Gastroesophageal sphincter (tissue), 4 donors: ENCODE data around the gene AKAP17A. TPM values are rescaled to one million over a fixed set of nuclear protein-coding genes. Genes with fewer than 3 reads are reported as not detected.

Experiments used
- ATAC-seq: fragments of 150-250 bp; one replicate; pipeline ENCODE4 v1.9.1; 2016; ENCODE audit warnings: mild to moderate bottlenecking, moderate library complexity
- H3K27ac ChIP-seq, 4 donors: fragments of 200-600 bp; sonication (generic) in 3 of 4; 1 replicate in 3 of 4; 2 replicates in 1 of 4; pipeline ENCODE4 v1.5.1; 2016 to 2019
- H3K27me3 ChIP-seq: fragments of 200-600 bp; sonication (generic); one replicate; pipeline ENCODE4 v1.5.1; 2019
- H3K36me3 ChIP-seq, 2 donors: fragments of 200-600 bp; sonication (generic); one replicate each; pipeline ENCODE4 v1.5.1; 2019; ENCODE audit warnings: control low read depth in 1 of 2
- H3K4me1 ChIP-seq, 3 donors: fragments of 200-600 bp; sonication (generic); 1 replicate in 2 of 3; 2 replicates in 1 of 3; pipeline ENCODE4 v1.5.1; 2016 to 2019; ENCODE audit warnings: control low read depth in 2 of 3
- H3K4me3 ChIP-seq, 2 donors: fragments of 200-600 bp; sonication (generic); one replicate each; pipeline ENCODE4 v1.5.1; 2019; ENCODE audit warnings: mild to moderate bottlenecking in 1 of 2, moderate library complexity in 1 of 2
- H3K9me3 ChIP-seq, 3 donors: fragments of 200-600 bp; sonication (generic); one replicate each; pipeline ENCODE4 v1.5.1; 2017 to 2019; ENCODE audit warnings: control low read depth in 2 of 3
- EP300 ChIP-seq: sonication (generic); formaldehyde crosslinking; IDR thresholded peaks from one replicate; pipeline ENCODE4 v1.6.1; 2017; ENCODE audit warnings: antibody characterized with exemption, mild to moderate bottlenecking
- POLR2A ChIP-seq, 2 donors: fragments of 450-650 bp; IDR thresholded peaks; one replicate each; pipeline ENCODE4 v1.6.1; 2017; ENCODE audit warnings: antibody characterized with exemption in 2 of 2, mild to moderate bottlenecking in 2 of 2, moderate library complexity in 1 of 2
- POLR2AphosphoS5 ChIP-seq: sonication (generic); formaldehyde crosslinking; IDR thresholded peaks from one replicate; pipeline ENCODE4 v1.6.1; 2017; ENCODE audit warnings: antibody characterized with exemption
- WGBS, 2 donors: methylation state at CpG; one replicate each; pipeline ENCODE4 v1.1.5; 2018; ENCODE audit warnings: low coverage in 1 of 2; 5-methylcytosine and 5-hydroxymethylcytosine counted together
- total RNA-seq, 4 donors: library from RNA; depleted of rRNA; stranded (reverse); fragments of >200 nt; gene quantifications; one replicate each; pipeline ENCODE4 v1.1.0, GENCODE V29; 2016
- TF ChIP-seq, protein P1 (sequence below), 4 experiments: fragments of 200-600 bp in 2 of 4; fragments of 450-650 bp in 2 of 4; sonication (generic) in 1 of 4; IDR thresholded peaks; one replicate each; pipeline ENCODE4 v1.5.1; 2017 to 2019; ENCODE audit warnings: antibody characterized with exemption in 4 of 4, mild to moderate bottlenecking in 2 of 4, moderate library complexity in 2 of 4

AKAP17A gene
- total RNA-seq, 4 donors from 2014 or later = 18.1 to 40.8 (median 29.6) TPM

- no peaks in the 10 kb centered on the region for H3K9me3 ChIP-seq
- peaks cover 0 to 3% (median 0%) of the 10 kb centered on the region in 3 donors for H3K4me1 ChIP-seq
- H3K36me3 ChIP-seq = peaks cover 0 to 85% of the 10 kb centered on the region in 2 donors
- no peak overlapping the region for H3K4me3 ChIP-seq
- H3K27me3 ChIP-seq = no peaks in the 10 kb centered on the region
- WGBS, 2 donors = 100% methylated on average over 7 of the region's 52 CpGs; no CpG with 5 or more reads in 1 of the 2 donors
- no peak for TF ChIP-seq POLR2A (IDR thresholded peaks at IDR 0.05)
- no peak for TF ChIP-seq EP300
- TF ChIP-seq, protein P1, sequence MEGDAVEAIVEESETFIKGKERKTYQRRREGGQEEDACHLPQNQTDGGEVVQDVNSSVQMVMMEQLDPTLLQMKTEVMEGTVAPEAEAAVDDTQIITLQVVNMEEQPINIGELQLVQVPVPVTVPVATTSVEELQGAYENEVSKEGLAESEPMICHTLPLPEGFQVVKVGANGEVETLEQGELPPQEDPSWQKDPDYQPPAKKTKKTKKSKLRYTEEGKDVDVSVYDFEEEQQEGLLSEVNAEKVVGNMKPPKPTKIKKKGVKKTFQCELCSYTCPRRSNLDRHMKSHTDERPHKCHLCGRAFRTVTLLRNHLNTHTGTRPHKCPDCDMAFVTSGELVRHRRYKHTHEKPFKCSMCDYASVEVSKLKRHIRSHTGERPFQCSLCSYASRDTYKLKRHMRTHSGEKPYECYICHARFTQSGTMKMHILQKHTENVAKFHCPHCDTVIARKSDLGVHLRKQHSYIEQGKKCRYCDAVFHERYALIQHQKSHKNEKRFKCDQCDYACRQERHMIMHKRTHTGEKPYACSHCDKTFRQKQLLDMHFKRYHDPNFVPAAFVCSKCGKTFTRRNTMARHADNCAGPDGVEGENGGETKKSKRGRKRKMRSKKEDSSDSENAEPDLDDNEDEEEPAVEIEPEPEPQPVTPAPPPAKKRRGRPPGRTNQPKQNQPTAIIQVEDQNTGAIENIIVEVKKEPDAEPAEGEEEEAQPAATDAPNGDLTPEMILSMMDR (IDR thresholded peaks at IDR 0.05) = no peak
- no peak for TF ChIP-seq POLR2AphosphoS5
- no peak overlapping the region for H3K27ac ChIP-seq
- no peak for ATAC-seq
Observed at GRCh38 chrX:1600406-1601050, 9.1 kb downstream of the AKAP17A start.

- no peak for ATAC-seq
- WGBS, 2 donors = 81 to 92% methylated on average over 5 to 7 of the region's 58 CpGs
- Histone ChIP-seq H3K27ac (no peak overlapping the region), H3K27me3 (no peaks in the 10 kb centered on the region), H3K4me1 (no peaks in the 10 kb centered on the region), H3K9me3 (no peaks in the 10 kb centered on the region), H3K36me3 (peaks cover 0 to 79% of the 10 kb centered on the region in 2 donors), H3K4me3 (no peak overlapping the region)
- TF ChIP-seq POLR2A (IDR thresholded peaks at IDR 0.05) (no peak), POLR2AphosphoS5 (no peak), EP300 (no peak)
- TF ChIP-seq, protein P1 (IDR thresholded peaks at IDR 0.05) = no peak
Observed at GRCh38 chrX:1601051-1601767, 9.8 kb downstream of the AKAP17A start.

DNA sequence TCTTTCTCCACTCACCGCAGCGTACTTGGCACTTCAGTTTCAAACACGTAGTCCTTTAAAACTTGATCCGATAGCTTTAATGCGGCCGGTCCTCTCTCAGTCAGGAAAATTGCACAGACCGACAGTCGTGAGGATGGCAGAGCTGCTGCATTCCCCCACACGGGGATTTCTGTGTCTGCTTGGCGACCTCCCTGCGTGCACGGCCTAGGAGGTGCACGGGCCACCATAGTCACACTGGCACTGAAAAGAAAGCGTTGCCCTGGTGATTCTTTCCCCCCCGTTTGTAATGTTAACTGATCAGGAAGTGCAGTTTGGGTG is 10.3 kb downstream of the AKAP17A start:
- no peaks in the 10 kb centered on the region for H3K27me3 ChIP-seq
- no peak overlapping the region for H3K4me3 ChIP-seq
- 100% methylated on average over 3 to 7 of the region's 15 CpGs for WGBS, 2 donors
- H3K4me1 ChIP-seq = no peaks in the 10 kb centered on the region
- TF ChIP-seq POLR2AphosphoS5 = no peak
- TF ChIP-seq, protein P1 (IDR thresholded peaks at IDR 0.05) = no peak
- TF ChIP-seq POLR2A (IDR thresholded peaks at IDR 0.05) = no peak
- TF ChIP-seq EP300 = no peak
- no peak for ATAC-seq
- peaks cover 0 to 76% of the 10 kb centered on the region in 2 donors for H3K36me3 ChIP-seq
- H3K9me3 ChIP-seq = no peaks in the 10 kb centered on the region
- H3K27ac ChIP-seq = no peak overlapping the region

DNA sequence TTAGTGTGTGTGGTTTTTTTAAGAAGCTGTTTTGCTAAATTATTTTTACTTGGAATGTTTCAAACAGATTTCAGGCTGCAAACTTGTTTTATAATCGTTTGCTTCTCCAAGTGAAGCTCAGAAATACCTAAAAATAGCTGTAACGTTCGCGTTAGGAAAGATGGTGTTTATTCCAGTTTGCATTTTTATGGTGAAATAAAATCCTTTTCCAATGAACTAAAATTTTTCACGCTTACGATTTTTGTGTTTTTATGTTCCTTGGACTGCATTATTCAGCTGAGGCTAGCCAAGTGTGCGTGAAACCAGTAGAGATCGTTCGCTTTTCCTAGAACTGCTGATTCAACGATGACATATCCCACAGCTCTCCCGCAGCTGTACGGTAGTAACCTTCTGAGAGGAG is 10.9 kb downstream of the AKAP17A start:
- ATAC-seq = no peak
- no peaks in the 10 kb centered on the region for H3K4me1 ChIP-seq
- H3K27ac ChIP-seq = no peak overlapping the region
- H3K27me3 ChIP-seq = no peaks in the 10 kb centered on the region
- H3K9me3 ChIP-seq = no peaks in the 10 kb centered on the region
- WGBS, 2 donors = 94 to 96% methylated on average over 12 of the region's 12 CpGs
- H3K36me3 ChIP-seq = peaks cover 0 to 70% of the 10 kb centered on the region in 2 donors
- no peak for TF ChIP-seq POLR2A (IDR thresholded peaks at IDR 0.05)
- no peak for TF ChIP-seq POLR2AphosphoS5
- TF ChIP-seq, protein P1 (IDR thresholded peaks at IDR 0.05) = no peak
- no peak for TF ChIP-seq EP300
- no peak overlapping the region for H3K4me3 ChIP-seq

- H3K36me3 ChIP-seq = peaks cover 0 to 28% of the 10 kb centered on the region in 2 donors
- 94 to 98% methylated on average over 6 of the region's 11 CpGs for WGBS, 2 donors
- no peaks in the 10 kb centered on the region for H3K27me3 ChIP-seq
- H3K4me1 ChIP-seq = no peaks in the 10 kb centered on the region
- H3K4me3 ChIP-seq = no peak overlapping the region
- no peaks in the 10 kb centered on the region for H3K9me3 ChIP-seq
- H3K27ac ChIP-seq = no peak overlapping the region
- ATAC-seq = no peak
- TF ChIP-seq POLR2AphosphoS5 = no peak
- TF ChIP-seq, protein P1 (IDR thresholded peaks at IDR 0.05) = no peak
- TF ChIP-seq POLR2A (IDR thresholded peaks at IDR 0.05) = no peak
- no peak for TF ChIP-seq EP300
Observed at GRCh38 chrX:1606496-1606895, 15.1 kb downstream of the AKAP17A start.
